Gastroesophageal sphincter (tissue), 3 donors: ENCODE results near the gene PMEL.

Source experiments
- CTCF ChIP-seq, 4 experiments: fragments of 200-600 bp in 2 of 4; fragments of 450-650 bp in 2 of 4; sonication (generic) in 1 of 4; IDR thresholded peaks; one replicate each; pipeline ENCODE4 v1.5.1; 2017 to 2019; ENCODE audit warnings: antibody characterized with exemption in 4 of 4, mild to moderate bottlenecking in 2 of 4, moderate library complexity in 2 of 4
- POLR2A ChIP-seq, 2 donors: fragments of 450-650 bp; IDR thresholded peaks; one replicate each; pipeline ENCODE4 v1.6.1; 2017; ENCODE audit warnings: antibody characterized with exemption in 2 of 2, mild to moderate bottlenecking in 2 of 2, moderate library complexity in 1 of 2
- POLR2AphosphoS5 ChIP-seq: sonication (generic); formaldehyde crosslinking; IDR thresholded peaks from one replicate; pipeline ENCODE4 v1.6.1; 2017; ENCODE audit warnings: antibody characterized with exemption

GRCh38 chr12:55965240-55965639 lies 602 bp downstream of the PMEL start:
- TF ChIP-seq POLR2AphosphoS5 (no peak), POLR2A (IDR thresholded peaks at IDR 0.05) (no peak), CTCF (IDR thresholded peaks at IDR 0.05) (no peak)
